OCI-LY1 (cell line): ENCODE results near the gene ZNF521.

ENCODE experiments used
- H2AFZ ChIP-seq: fragments of 200-600 bp; sonication (generic), shearing (Covaris generic); 2 replicates; pipeline ENCODE4 v1.6.0; 2014; ENCODE audit warnings: antibody characterized with exemption, mild to moderate bottlenecking, low read length
- H3F3A ChIP-seq: fragments of 200-600 bp; sonication (generic), shearing (Covaris generic); 2 replicates; pipeline ENCODE4 v1.6.0; 2014; ENCODE audit warnings: mild to moderate bottlenecking, antibody characterized with exemption, low read length, moderate library complexity; ENCODE audit not compliant: insufficient read depth
- H3K27ac ChIP-seq: fragments of 200-600 bp; sonication (generic); 2 replicates; pipeline ENCODE4 v1.5.1; 2014; ENCODE audit warnings: low read length, mixed run types, mild to moderate bottlenecking, low read depth; ENCODE audit not compliant: poor library complexity, severe bottlenecking
- H3K27me3 ChIP-seq: fragments of 200-600 bp; sonication (generic); 2 replicates; pipeline ENCODE4 v1.6.0; 2014; ENCODE audit warnings: antibody characterized with exemption, mild to moderate bottlenecking, low read length, moderate library complexity; ENCODE audit not compliant: insufficient read depth
- H3K36me3 ChIP-seq: fragments of 200-600 bp; sonication (generic); 2 replicates; pipeline ENCODE4 v1.6.1; 2014; ENCODE audit warnings: mild to moderate bottlenecking, antibody characterized with exemption, low read length, moderate library complexity, mixed read lengths; ENCODE audit not compliant: insufficient read depth
- H3K4me1 ChIP-seq: fragments of 200-600 bp; sonication (generic); 2 replicates; pipeline ENCODE4 v1.5.1; 2014; ENCODE audit warnings: mild to moderate bottlenecking, low read length, moderate library complexity; ENCODE audit not compliant: insufficient read depth, severe bottlenecking
- H3K4me2 ChIP-seq: fragments of 200-600 bp; sonication (generic), shearing (Covaris generic); 2 replicates; pipeline ENCODE4 v1.6.1; 2014; ENCODE audit warnings: low read length
- H3K4me3 ChIP-seq: fragments of 200-600 bp; sonication (generic); 2 replicates; pipeline ENCODE4 v1.5.1; 2014; ENCODE audit warnings: low read length, low read depth, mild to moderate bottlenecking, mixed read lengths; ENCODE audit not compliant: poor library complexity, severe bottlenecking
- H3K79me2 ChIP-seq: fragments of 200-600 bp; shearing (Covaris generic); 2 replicates; pipeline ENCODE4 v1.6.1; 2016; ENCODE audit warnings: mixed run types, low read length, mixed read lengths; ENCODE audit not compliant: insufficient read depth
- H3K9ac ChIP-seq: fragments of 200-600 bp; sonication (generic), shearing (Covaris generic); 2 replicates; pipeline ENCODE4 v1.6.1; 2014; ENCODE audit warnings: mild to moderate bottlenecking, low read length, mixed read lengths
- H3K9me2 ChIP-seq: fragments of 200-600 bp; sonication (generic), shearing (Covaris generic); 2 replicates; pipeline ENCODE4 v1.6.1; 2014; ENCODE audit warnings: low read depth, mild to moderate bottlenecking, low read length, mixed read lengths
- H3K9me3 ChIP-seq: fragments of 200-600 bp; shearing (Covaris generic); 2 replicates; pipeline ENCODE4 v1.6.1; 2014; ENCODE audit warnings: low read length, mixed read lengths
- H4K20me1 ChIP-seq: fragments of 200-600 bp; sonication (generic), shearing (Covaris generic); 2 replicates; pipeline ENCODE4 v1.6.0; 2016; ENCODE audit warnings: mild to moderate bottlenecking, low read length; ENCODE audit not compliant: insufficient read depth
- CTCF ChIP-seq: fragments of 200-600 bp; sonication (generic), shearing (Covaris generic); IDR thresholded peaks from 2 replicates; pipeline ENCODE4 v1.5.1; 2017; ENCODE audit warnings: mild to moderate bottlenecking, antibody characterized with exemption, low read length, moderate library complexity, mixed read lengths
- EZH2 ChIP-seq: fragments of 200-600 bp; sonication (generic), shearing (Covaris generic); IDR thresholded peaks from 2 replicates; pipeline ENCODE4 v1.8.0; 2017; ENCODE audit warnings: borderline replicate concordance, mixed run types, mild to moderate bottlenecking, antibody characterized with exemption, low read length, moderate library complexity, mixed read lengths

The ZNF521 gene

DNA sequence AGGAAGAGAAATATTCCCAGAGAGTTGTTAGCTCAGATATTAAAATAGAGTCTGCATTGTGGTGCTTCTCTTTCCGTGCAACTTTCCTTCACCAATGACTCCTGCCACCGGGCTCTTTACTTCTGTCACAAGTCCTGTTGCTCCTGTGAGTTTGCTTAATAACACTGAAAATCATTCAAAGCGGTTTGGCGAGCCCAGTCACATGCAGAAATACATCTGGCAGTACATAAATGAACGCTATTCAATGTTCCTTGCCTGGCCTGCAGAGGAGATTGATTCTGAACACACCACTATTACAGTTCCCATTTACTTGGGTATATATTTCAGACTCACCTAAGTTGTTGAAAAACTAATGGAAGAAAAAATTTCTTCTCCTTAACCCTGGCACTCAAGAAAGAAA is 276.6 kb downstream of the ZNF521 start:
- no peaks in the 10 kb centered on the region for H3F3A ChIP-seq
- no peak overlapping the region for H3K27ac ChIP-seq
- H3K4me2 ChIP-seq: no peak overlapping the region
- H2AFZ ChIP-seq: no peak overlapping the region
- H3K4me3 ChIP-seq: no peak overlapping the region
- H3K79me2 ChIP-seq: no peaks in the 10 kb centered on the region
- H3K9me3 ChIP-seq: no peaks in the 10 kb centered on the region
- H3K9ac ChIP-seq: no peak overlapping the region
- H3K27me3 ChIP-seq: no peaks in the 10 kb centered on the region
- H3K4me1 ChIP-seq: no peaks in the 10 kb centered on the region
- H3K9me2 ChIP-seq: no peaks in the 10 kb centered on the region
- TF ChIP-seq EZH2 (no peak), CTCF (no peak)
- H4K20me1 ChIP-seq: no peaks in the 10 kb centered on the region
- H3K36me3 ChIP-seq: no peaks in the 10 kb centered on the region

DNA sequence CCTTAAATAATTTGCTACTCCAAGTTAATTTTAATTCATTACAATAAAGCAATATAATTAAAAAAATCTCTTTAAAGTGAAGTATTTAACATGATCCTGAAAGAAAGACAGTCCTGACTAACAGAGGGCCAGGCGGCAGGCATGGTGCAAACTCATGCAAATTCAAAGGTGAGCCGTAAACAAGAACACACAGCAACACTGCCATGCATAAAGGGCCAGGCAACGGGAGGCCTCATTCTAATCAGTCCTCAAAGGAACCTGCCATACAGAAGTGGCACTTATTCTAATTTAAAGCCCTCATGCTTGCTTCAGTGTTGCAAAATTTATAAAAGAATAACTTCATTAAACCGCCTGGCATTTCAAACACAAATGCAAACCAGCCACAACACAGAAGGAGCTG is 277.0 kb downstream of the ZNF521 start:
- no peak overlapping the region for H3K9ac ChIP-seq
- no peaks in the 10 kb centered on the region for H3K27me3 ChIP-seq
- no peaks in the 10 kb centered on the region for H3K79me2 ChIP-seq
- H3K36me3 ChIP-seq: no peaks in the 10 kb centered on the region
- no peaks in the 10 kb centered on the region for H4K20me1 ChIP-seq
- H3K9me2 ChIP-seq: no peaks in the 10 kb centered on the region
- TF ChIP-seq CTCF: no peak
- TF ChIP-seq EZH2: no peak
- H2AFZ ChIP-seq: no peak overlapping the region
- no peak overlapping the region for H3K4me2 ChIP-seq
- no peak overlapping the region for H3K4me3 ChIP-seq
- H3K4me1 ChIP-seq: no peaks in the 10 kb centered on the region
- no peaks in the 10 kb centered on the region for H3K9me3 ChIP-seq
- H3K27ac ChIP-seq: no peak overlapping the region
- H3F3A ChIP-seq: no peaks in the 10 kb centered on the region

- Histone ChIP-seq H3K9me2 (no peaks in the 10 kb centered on the region), H3K27ac (no peak overlapping the region), H3K79me2 (no peaks in the 10 kb centered on the region), H3K9me3 (no peaks in the 10 kb centered on the region), H3K4me2 (no peak overlapping the region), H3K4me3 (no peak overlapping the region), H3F3A (no peaks in the 10 kb centered on the region), H3K4me1 (peaks cover 1% of the 10 kb centered on the region), H3K36me3 (no peaks in the 10 kb centered on the region), H3K9ac (no peak overlapping the region), H3K27me3 (no peaks in the 10 kb centered on the region), H4K20me1 (no peaks in the 10 kb centered on the region), H2AFZ (no peak overlapping the region)
- no peak for TF ChIP-seq CTCF
- no peak for TF ChIP-seq EZH2
Observed at GRCh38 chr18:25072205-25072604, 279.8 kb downstream of the ZNF521 start.
